GM19043 (cell line): ENCODE measurements around the gene PIR.
A peak's percentile ranks its signal among the peaks of the same experiment; 100 is the strongest.

ENCODE experiments used
- ATAC-seq: cut with Tn5 transposase; IDR thresholded peaks from one replicate; pipeline ENCODE4 v1.9.1; 2021; ENCODE audit warnings: low read depth; ENCODE audit not compliant: unreplicated experiment

PIR gene

DNA sequence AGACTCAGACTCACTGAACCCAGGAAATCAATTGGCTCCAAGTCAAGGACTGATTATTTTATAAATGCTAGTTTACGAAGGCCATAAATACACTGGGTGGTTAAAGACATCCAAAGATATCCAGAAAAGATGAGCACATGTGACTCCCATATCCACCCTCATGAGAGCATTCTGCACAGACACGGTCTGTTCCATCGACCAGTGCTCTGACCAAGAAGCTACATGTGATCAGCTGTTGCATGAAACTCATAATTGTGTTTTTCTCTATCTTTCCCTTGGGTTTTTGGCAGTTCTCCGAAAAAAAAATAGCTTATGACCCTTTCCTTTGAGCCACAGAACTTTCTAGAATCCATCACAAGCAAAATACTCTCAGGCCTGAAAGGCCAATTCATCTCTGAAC lies 2.7 kb upstream of the PIR start:
- no peak for ATAC-seq

GRCh38 chrX:15492469-15492868 lies 664 bp downstream of the PIR start:
- no peak for ATAC-seq

- no peak for ATAC-seq
Measured at GRCh38 chrX:15483891-15484290, 9.2 kb downstream of the PIR start.

- no peak for ATAC-seq
Measured at GRCh38 chrX:15475486-15475885, 17.6 kb downstream of the PIR start.

- ATAC-seq, result no peak
Measured at GRCh38 chrX:15475021-15475420, 18.1 kb downstream of the PIR start.

- ATAC-seq, result no peak
Measured at GRCh38 chrX:15474028-15474427, 19.1 kb downstream of the PIR start.

DNA sequence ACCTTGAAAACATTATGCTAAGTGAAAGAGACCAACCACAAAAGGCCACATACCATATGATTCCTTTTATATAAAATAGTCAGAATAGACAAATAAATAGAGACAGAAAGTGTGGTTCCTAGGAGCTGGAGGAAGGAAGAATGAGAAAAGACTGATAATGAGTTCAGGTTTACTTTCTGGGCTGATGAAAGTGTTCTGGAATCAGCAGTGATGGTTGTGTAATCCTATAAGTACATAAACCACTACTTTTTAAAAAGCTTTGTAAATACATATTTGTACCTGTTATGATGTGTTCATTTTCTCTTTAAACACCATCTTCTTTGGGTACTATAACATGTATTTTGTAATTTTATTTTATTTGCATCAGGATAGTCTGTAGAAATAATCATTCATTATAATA lies 20.6 kb downstream of the PIR start:
- ATAC-seq, result no peak

DNA sequence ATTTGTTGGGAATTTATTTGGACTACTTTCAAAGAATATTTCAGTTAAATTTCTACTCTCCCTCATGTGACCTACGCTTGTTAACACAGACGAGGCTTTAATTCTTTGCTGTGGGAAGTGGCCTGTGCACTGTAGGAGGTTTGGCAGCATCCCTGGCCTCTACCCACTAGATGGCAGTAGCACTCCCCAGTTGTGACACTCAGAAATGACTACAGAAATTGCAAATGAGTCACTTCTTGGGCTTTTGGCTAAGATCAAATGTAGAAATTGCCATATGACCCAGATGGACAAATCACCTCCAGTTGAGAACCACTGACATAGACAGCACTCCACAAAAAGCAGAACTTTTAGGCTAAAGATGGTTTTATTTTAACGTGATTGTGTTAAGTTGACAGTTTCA lies 22.1 kb downstream of the PIR start:
- ATAC-seq, result no peak

DNA sequence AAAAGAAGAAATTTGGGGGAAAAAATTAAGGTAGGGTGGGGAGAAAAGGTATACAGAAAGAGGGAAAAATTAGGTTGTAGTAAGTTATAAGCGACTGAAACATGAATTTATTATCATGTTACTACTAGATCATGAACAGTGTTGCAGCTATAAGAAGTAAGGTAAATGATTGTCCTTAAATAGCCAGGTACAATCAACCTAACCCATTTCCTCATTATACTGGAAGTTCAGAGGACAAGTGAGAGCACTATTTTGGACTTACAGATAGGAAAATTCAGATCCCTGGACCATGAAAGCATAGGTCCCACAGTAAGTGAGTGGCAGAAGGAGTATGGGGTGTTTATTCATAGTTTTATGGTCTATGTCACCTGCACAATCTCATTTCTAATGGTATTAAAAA lies 23.5 kb downstream of the PIR start:
- no peak for ATAC-seq

DNA sequence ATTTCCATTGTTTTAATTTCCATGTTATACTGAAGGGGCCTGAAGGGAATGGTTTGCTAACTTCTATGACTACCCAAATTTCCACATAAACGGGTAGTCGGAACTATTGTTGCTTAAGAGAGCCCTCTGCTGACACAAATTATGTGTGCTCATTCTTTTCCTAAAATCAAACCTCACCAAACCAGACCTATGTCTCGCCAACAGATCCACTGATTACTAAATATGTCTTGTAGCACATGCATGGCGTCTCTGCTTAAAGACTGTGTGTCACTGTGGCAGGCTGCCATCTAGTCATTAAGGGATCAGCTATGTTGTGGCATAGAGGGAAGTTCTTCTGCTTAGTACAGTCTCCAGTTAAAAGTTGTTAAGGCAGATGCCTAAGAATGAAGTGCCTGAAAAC lies 25.1 kb downstream of the PIR start:
- no peak for ATAC-seq

DNA sequence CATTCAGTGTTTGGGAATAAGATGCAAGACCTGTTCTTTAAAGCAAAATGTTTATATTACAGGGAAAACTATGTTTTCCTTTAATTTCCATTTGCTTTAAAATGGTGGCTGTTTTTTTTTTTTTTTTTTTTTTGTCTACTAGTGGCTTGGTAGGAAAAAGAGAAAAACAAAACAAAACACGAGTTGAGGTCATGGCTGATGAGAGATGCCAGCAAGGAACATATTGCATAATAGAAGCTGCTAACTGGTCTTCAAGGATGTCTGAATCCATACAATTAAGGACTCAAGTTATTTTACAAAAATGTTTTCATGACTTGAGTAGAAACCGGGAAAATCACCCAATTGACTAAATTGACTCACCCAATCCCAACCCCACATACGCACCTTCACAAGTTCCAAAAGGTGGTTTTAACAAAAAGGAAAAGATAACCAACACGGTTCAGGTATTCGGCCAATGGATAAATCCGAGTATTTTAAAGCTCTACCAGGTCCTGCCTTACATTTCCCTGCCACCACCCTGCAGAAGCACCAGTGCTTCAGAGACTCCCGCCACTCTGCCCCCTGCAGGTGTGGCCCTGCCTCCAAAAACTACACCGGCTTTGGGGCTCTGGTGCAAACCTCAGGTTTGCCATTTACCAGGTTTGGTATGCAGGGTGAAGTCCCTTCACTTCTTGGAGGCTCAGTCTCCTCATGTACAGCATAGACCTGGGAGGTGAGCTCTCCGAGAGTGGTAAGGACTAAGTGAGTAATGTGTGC lies 27.1 kb downstream of the PIR start:
- no peak for ATAC-seq

DNA sequence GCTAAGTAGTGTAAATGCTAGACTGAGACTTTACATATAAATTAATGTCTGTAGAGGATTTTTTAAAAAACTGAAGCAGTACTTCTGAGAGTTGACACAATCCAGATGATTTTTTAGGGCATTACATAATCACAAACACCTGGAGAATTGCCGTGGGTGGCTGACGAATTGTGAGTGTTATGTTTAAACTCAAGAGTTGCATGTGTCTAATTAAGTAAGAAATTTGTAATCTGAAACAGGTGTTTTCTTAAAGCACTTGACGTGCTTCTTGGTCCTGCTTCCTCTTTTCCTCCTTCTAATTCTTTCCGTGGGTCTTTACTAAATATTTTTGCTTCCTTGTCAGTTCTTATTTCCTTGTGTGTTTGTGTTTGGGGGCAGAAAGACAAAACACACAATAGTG lies 27.8 kb downstream of the PIR start:
- no peak for ATAC-seq

- ATAC-seq, result no peak
Measured at GRCh38 chrX:15464704-15465103, 28.4 kb downstream of the PIR start.

DNA sequence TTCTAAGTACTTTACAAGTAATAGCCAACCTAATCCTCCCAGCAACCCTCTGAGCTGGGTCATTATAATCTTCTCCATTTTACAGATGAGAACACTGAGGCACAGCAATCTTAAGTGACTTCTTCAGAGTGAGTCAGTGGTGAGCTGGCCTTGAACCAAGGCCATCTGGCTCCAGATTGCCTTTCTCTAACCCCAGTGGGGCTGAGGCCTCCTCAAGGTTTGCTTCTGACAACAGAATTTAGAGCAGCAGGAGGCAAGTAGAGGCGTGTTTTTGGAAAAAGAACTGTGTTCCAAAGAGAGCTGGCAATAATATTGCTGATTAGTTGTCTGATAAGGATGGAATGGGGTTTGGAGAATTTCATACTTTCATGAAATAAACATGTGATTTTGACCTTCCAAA lies 41.2 kb downstream of the PIR start:
- ATAC-seq, result no peak

GRCh38 chrX:15448010-15448639 lies 45.0 kb downstream of the PIR start:
- ATAC-seq, result no peak

GRCh38 chrX:15441464-15441863 lies 51.7 kb downstream of the PIR start:
- ATAC-seq, result no peak

DNA sequence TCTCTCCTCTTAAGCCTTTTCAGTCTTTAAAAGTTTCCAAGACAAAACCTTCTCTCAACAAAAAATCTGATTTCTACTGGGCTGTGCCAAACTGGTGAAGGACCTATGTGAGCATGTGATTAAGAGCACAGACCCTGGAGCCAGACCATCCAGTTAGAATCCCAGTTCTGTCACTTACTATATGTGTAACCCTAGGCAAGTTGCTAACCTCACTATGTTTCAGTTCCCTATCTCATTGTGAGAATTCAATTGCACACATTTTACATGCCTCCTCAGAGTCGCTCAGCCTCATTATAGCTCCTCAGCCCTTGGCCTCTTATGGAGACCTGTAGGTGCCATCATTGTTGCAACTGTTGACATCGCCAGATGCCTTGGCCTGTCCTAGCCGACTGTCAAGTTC lies 54.8 kb downstream of the PIR start:
- peak; percentile 94 for ATAC-seq

DNA sequence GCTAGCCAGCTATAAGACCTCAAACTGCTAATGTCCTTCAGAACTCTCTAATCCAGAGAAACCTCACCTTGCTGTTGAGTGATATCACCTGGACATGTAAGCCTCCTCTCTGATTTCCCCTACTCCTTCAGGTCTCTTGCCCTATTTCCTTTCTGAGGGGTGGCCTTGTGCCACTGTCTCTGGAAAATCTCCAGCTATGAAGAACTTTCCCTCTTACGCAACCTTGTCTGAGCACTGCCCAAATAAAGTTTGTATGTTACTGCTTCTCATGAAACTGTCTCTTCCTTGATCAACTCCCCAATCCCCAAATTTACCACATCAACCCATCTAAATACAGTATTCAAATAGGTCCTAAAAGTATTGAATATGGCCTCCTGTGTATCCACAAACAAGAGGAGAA lies 55.4 kb downstream of the PIR start:
- ATAC-seq, result no peak

DNA sequence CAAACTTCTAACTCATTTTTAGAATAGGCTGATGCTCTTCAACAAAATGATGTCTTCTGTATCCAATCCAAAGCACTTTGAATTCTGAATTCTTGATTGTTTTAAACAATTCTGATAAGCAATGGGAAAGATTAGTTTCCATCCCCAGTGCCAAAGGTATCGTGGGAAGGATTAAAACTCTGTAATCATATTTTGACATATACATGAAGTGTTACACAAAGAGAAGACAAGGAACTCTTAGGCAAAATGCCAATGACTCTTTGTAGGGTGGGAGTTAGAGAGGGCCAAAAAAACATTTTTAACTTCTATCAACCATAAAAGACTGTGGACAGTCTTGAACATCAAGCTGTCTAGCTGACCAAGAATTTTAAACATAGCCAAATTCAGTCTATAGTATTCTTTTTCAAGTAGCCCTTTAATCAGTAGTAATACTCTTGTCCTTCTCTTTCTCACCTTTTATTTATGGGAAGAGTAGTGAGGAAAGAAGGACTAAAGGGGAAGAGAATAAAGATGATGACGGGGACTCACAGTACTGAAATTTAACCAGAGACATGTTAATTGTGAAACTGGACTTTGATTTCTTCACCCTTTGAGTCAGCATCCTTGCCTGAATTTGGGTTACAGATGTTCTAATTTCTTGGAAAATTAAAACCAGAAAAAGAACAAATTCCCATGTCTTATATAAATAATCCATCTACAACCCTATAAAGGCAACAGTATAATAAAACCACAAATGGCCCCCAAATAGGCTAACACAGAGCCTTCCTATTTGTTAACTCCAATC lies 57.1 kb downstream of the PIR start:
- ATAC-seq, result no peak

GRCh38 chrX:15434205-15434604 lies 58.9 kb downstream of the PIR start:
- no peak for ATAC-seq

- no peak for ATAC-seq
Measured at GRCh38 chrX:15430584-15430983, 62.5 kb downstream of the PIR start.

DNA sequence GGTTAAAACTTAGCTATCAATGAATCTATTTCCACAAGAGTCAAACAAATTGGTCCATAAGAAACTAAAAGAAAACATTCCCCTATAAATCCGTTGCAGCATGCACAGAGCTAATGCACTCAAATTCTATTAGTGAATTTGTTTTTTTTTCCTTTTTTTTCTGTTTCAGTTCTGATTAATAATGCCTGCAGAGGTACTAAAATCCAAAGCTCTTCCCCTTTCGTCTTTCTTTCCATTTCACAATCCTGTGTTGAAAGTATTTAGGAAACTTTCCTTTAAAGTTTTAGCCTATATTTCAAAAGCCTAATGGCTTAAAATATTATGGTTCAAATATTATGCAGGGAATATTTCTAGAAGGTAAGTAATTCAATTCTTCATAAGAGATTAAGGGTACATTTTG lies 63.1 kb downstream of the PIR start:
- ATAC-seq, result no peak
